Body of pancreas (tissue), 4 donors: ENCODE data around the gene INAFM2.

ENCODE experiments used
- CTCF ChIP-seq, 7 experiments: fragments of 450-650 bp in 4 of 7; fragments of 200-600 bp in 3 of 7; sonication (generic) in 3 of 7; IDR thresholded peaks; one replicate each; pipeline ENCODE4 v1.5.1; 2016 to 2019; ENCODE audit warnings: antibody characterized with exemption in 7 of 7
- POLR2A ChIP-seq, 3 donors: fragments of 450-650 bp; IDR thresholded peaks; one replicate each; pipeline ENCODE4 v1.6.1; 2016; ENCODE audit warnings: antibody characterized with exemption in 3 of 3, mild to moderate bottlenecking in 2 of 3

GRCh38 chr15:40295877-40296560, 27.5 kb upstream of the INAFM2 start:
- TF ChIP-seq CTCF (IDR thresholded peaks at IDR 0.05) (no peak), POLR2A (IDR thresholded peaks at IDR 0.05) (no peak)
